Stimulated activated naive CD8-positive, alpha-beta T cell treated with anti-CD3 and anti-CD28 coated beads, Interleukin-15, amount 100 ng/mL, for 72 hours (primary cell): ENCODE results near the gene COPB2.
"Not testable (repeated sequence)": the region's sequence is repeated elsewhere in the genome, so short reads cannot be mapped to it uniquely, and the experiment has no call there.

Source experiments
- ATAC-seq: fragments of 150-1000 bp; cut with Tn5 transposase; 2 replicates; pipeline ENCODE4 v1.10.0; 2021; ENCODE audit warnings: mild to moderate bottlenecking, moderate library complexity
- DNase-seq, 2 donors: peaks; one replicate each; pipeline ENCODE4 v3.0.0; 2021 to 2022
- H3K27ac Mint-ChIP-seq, 2 donors: one replicate each; pipeline ENCODE4 v1.8.0; 2022; ENCODE audit warnings: mild to moderate bottlenecking in 2 of 2, mixed read lengths in 2 of 2, moderate library complexity in 2 of 2
- H3K27me3 Mint-ChIP-seq: one replicate; pipeline ENCODE4 v1.8.0; 2022; ENCODE audit warnings: mixed read lengths
- H3K4me1 Mint-ChIP-seq: one replicate; pipeline ENCODE4 v1.8.0; 2022; ENCODE audit warnings: mild to moderate bottlenecking, mixed read lengths
- H3K4me3 Mint-ChIP-seq, 2 donors: one replicate each; pipeline ENCODE4 v1.8.0; 2022; ENCODE audit warnings: mild to moderate bottlenecking in 2 of 2, mixed read lengths in 2 of 2, moderate library complexity in 1 of 2
- H3K9me3 Mint-ChIP-seq, 2 donors: one replicate each; pipeline ENCODE4 v1.8.0; 2022; ENCODE audit warnings: mixed read lengths in 2 of 2

Gene COPB2

DNA sequence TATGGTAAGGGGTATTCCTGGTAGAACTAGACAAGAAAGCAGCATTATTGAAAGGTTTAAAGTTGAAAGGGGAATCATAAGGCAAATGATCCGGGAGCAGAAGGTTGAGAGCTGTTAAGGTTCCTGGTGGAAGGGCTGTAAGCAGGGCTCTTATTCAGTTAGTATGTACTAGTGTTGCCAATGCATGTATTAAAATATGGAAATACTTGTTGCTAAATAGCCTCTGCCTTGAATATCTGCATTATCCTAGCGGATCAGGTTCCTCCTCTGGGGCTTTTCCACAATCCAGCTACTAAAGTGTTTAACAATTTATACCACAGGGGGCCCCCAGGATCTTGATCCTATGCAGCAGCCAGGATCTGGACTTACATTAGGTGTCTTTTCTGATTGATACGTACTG lies 7.3 kb upstream of the COPB2 start:
- H3K4me3 Mint-ChIP-seq: no peak overlapping the region
- ATAC-seq: no peak
- peaks cover 0 to 6% of the 10 kb centered on the region in 2 donors for H3K9me3 Mint-ChIP-seq

DNA sequence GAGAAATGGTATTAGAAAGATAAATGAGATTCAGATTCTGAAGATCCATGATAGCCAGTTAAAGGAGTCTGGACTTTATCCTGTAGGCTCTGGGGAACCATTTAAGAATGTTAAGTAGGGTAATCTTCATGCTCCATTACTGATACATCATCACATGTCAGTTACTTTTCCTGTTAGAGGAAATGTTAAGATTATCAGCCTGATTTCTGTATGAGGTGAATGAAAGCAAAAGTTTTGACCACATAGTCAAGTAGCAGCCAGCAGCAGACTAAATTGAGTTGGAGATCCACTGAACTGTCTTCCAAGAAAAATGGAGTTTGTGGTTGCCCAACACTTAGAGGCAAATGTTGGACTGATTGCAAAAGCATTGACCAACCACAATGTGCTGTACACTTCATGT lies 4.7 kb upstream of the COPB2 start:
- Mint-ChIP-seq H3K4me1 (peaks cover 12% of the 10 kb centered on the region), H3K4me3 (no peak overlapping the region), H3K9me3 (no peaks in the 10 kb centered on the region), H3K27me3 (no peaks in the 10 kb centered on the region), H3K27ac (no peak overlapping the region)
- ATAC-seq: no peak
- no peak for DNase-seq

More for the DNA sequence above, 7.3 kb upstream of the COPB2 start:
- no peak overlapping the region for H3K27ac Mint-ChIP-seq
- no peak for DNase-seq
- H3K27me3 Mint-ChIP-seq: no peaks in the 10 kb centered on the region
- peaks cover 4% of the 10 kb centered on the region for H3K4me1 Mint-ChIP-seq

DNA sequence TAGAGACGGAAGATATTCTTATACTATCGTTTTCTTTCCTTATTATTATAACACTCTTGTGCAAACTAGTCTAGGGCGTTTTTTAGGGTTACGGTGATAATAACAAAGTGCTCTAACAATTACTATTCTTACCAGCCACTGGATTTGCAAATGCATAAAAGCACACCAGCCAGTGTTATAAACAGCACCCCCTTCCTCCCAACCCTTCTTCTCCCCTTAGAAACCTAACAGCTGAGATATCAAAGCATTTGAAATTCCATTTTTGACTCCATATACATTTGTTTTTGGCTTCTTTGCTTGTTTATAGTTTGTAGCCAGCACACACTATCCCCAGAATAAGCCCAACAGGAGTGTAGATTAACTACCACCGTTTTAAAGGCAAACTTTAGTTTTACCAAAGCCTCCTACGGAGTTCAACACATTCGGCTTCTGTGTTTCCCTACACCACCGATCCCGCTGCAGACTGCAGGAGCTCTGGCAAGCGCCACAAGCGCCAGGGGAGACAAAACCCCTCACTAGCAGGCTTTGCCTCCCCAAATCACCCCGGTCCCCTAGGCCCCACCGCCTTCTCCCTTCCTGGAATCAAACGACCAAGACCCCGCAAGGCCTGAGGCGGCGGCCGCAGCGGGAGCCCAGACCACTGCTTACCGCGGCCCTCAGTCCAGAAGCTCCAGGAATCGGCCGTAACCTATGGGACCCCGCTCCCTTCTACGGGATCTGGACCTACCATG lies 461 bp downstream of the COPB2 start:
- DNase-seq (no peak), ATAC-seq (peak; percentile 52)
- no peaks in the 10 kb centered on the region for H3K9me3 Mint-ChIP-seq
- H3K4me1 Mint-ChIP-seq: peaks cover 35% of the 10 kb centered on the region
- H3K27me3 Mint-ChIP-seq: no peaks in the 10 kb centered on the region
- peak overlapping the region; percentile 95 to 97 for H3K27ac Mint-ChIP-seq
- H3K4me3 Mint-ChIP-seq: peak overlapping the region; percentile 86 to 96

DNA sequence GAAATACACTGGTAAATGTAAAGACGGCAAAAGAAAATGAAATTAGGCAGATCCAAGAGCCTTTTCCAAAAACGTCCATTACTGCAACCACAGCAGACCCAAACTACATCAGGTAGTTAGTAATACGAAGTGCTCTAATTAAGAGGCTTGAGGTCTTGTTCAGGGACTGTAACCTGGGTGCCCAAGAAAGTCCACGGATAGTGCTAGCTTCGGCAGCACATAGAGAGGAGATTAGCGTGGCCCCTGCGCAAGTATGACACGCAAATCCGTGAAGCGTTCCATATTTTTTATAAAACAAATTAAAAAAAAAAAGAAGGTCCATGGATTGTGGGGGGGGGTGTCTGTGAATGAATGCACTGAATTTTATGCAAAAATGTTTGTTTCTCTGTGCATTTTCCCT lies 1.4 kb downstream of the COPB2 start:
- peak overlapping the region; percentile 58 to 86 for H3K4me3 Mint-ChIP-seq
- DNase-seq (no peak), ATAC-seq (no peak)
- H3K9me3 Mint-ChIP-seq: no peaks in the 10 kb centered on the region
- peaks cover 31% of the 10 kb centered on the region for H3K4me1 Mint-ChIP-seq
- no peaks in the 10 kb centered on the region for H3K27me3 Mint-ChIP-seq
- H3K27ac Mint-ChIP-seq: peak overlapping the region in 1 of 2 donors; percentile 72

DNA sequence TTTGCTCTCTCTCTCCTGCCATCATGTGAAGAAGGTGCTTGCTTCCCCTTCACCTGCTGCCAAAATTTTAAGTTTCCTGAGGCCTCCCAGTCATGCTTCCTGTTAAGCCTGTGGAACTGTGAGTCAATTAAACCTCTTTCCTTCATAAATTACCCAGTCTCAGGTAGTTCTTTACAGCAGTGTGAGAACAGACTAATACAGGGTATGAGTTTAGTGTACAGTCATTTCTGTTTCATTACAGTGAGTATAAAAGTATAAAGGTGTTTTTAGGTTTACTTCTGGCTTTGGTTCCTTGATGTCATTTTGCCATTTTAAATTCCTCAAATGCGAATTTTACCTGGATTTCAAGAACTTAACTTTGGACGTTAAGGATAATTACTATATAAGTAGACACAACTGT lies 7.2 kb downstream of the COPB2 start:
- H3K27me3 Mint-ChIP-seq, DNase-seq, H3K27ac Mint-ChIP-seq, ATAC-seq, H3K9me3 Mint-ChIP-seq, H3K4me3 Mint-ChIP-seq: not testable (repeated sequence)
- peaks cover 38% of the 10 kb centered on the region for H3K4me1 Mint-ChIP-seq

DNA sequence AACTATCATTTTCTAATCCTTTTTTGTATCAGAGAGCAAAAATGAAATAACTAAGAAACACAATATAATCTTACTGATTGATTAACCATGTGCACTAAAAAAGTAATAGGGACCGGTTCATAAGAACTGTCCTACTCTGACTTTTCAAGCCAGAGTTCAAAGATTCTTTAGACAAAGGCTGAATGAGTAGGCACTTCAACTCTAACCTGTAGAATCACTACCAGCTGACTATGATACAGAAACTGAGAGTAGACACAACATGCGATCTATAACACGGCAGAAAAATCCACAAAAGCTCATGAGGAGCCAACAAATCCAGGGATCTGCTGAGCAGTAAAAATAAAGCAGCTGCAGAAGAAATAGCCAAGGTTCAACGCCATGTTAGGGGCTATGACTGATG lies 8.9 kb downstream of the COPB2 start:
- H3K9me3 Mint-ChIP-seq: no peaks in the 10 kb centered on the region
- ATAC-seq: no peak

DNA sequence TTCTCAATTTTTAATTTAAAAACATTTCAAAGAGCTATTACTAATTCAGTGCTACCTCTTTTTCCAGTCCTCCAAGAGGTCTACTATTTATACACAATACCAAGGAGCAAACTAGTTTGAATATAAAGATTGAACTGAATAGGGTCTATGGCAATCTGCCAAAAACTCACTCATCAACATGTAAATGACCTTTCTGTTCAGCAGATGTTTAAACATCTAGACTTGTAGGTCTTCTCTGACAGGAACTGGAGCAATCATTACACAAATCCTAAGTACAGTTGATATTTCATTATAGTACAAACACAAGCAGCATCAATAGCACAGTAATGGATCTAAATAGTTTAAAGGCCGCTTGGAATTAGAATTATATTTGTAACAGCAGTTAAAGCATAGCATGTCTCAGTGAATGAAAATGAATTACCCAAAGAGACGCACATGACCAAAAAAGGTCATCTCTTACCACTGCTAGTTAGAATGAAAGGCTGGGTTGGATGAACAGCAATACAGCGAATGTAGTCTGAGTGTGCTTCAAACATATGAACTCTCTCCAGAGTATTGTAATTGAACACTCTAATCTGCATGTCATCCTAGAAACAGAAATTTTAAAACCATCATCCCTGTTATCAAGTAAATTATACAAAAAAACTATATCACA lies 10.7 kb downstream of the COPB2 start:
- DNase-seq (no peak), ATAC-seq (no peak)
- Mint-ChIP-seq H3K4me3 (no peak overlapping the region), H3K27me3 (no peaks in the 10 kb centered on the region), H3K4me1 (peaks cover 23% of the 10 kb centered on the region), H3K27ac (no peak overlapping the region), H3K9me3 (no peaks in the 10 kb centered on the region)

More for the DNA sequence above, 8.9 kb downstream of the COPB2 start:
- no peak for DNase-seq
- H3K27me3 Mint-ChIP-seq: no peaks in the 10 kb centered on the region
- H3K4me1 Mint-ChIP-seq: peaks cover 23% of the 10 kb centered on the region
- H3K4me3 Mint-ChIP-seq: no peak overlapping the region
- no peak overlapping the region for H3K27ac Mint-ChIP-seq

DNA sequence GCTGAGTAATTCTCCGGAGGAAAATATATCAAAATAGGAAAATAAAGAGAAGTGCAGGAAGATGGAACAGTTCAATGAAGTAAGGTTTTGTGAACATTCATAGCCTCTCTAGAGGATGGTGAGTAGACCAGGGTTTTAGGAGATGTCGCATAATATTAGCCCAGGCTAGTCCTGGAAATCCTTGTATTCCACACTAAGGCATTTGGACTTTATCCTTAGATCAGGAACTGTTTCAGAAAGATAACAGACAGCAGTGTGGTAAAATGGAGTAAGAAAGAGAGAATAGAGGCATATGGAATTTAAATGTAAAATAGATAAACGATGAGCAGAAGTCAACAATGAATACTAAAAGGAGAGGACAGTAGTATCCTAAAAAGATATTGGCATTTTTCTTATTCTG lies 12.1 kb downstream of the COPB2 start:
- Mint-ChIP-seq H3K27ac (no peak overlapping the region), H3K4me3 (no peak overlapping the region), H3K4me1 (peaks cover 23% of the 10 kb centered on the region), H3K9me3 (no peaks in the 10 kb centered on the region), H3K27me3 (no peaks in the 10 kb centered on the region)
- no peak for DNase-seq
- ATAC-seq: no peak

DNA sequence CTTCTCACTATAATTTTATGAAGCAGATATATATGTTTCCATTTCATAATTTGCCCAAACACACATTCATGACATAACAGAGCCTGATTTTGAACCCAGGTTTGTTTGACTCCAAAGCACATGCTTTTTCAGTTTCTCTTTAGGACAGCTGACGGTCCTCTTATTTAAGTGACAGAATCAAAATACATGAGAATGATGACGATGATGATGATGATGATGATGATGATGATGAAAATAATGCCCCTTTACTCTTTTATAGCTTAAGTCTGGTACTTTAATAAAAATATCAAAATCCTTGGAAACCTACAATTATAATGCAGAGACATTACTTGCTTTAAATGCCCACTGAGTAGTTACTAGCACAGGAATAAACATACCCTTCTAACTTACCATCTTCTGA lies 15.3 kb downstream of the COPB2 start:
- no peak for ATAC-seq
- no peak for DNase-seq
- Mint-ChIP-seq H3K27ac (no peak overlapping the region), H3K27me3 (no peaks in the 10 kb centered on the region), H3K4me1 (peaks cover under 1% of the 10 kb centered on the region), H3K9me3 (no peaks in the 10 kb centered on the region), H3K4me3 (no peak overlapping the region)

DNA sequence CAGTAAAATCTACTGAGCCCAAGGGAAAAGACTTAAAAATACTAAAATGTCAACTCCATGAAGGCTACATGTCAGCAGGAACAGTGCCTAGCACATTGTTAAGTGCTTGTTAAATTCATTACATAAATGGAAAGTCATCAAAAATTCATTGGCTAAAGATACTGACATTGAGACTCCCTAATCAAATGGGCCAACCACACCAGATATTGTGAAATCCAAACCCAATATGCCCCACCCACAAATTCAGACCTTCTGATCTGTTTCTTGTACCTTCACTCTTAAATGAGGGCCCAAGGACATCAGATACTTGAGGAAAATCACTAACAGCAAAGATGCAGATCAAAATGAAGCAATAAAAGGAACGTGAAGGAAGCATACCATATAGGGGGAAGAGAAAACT lies 24.9 kb downstream of the COPB2 start:
- no peak for ATAC-seq
- peaks cover 15% of the 10 kb centered on the region for H3K4me1 Mint-ChIP-seq
- no peak overlapping the region for H3K27ac Mint-ChIP-seq

DNA sequence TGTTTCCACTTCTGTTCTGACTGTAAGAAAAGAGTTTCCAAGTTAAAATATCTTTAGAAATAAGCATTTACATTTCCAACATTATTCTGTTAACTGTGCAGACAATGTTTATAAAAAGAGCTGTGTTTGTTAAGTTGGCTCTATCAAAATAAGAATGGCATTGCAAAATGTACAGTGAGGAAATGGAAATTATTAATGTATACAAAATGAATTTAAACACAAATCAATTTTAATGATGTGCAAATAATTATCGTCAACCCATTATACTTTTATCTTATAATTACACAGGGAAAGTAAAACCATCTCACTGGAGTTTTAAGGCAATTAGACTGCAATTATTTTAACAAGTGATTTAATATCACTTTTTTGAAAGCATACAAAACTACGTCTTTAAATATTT lies 28.2 kb downstream of the COPB2 start:
- peaks cover 35% of the 10 kb centered on the region for H3K4me1 Mint-ChIP-seq
- H3K27ac Mint-ChIP-seq: no peak overlapping the region
- H3K9me3 Mint-ChIP-seq: no peaks in the 10 kb centered on the region
- H3K27me3 Mint-ChIP-seq: no peaks in the 10 kb centered on the region
- no peak overlapping the region for H3K4me3 Mint-ChIP-seq
- DNase-seq (no peak), ATAC-seq (no peak)

More for the DNA sequence above, 24.9 kb downstream of the COPB2 start:
- DNase-seq: no peak
- no peaks in the 10 kb centered on the region for H3K27me3 Mint-ChIP-seq
- H3K4me3 Mint-ChIP-seq: no peak overlapping the region
- H3K9me3 Mint-ChIP-seq: no peaks in the 10 kb centered on the region

DNA sequence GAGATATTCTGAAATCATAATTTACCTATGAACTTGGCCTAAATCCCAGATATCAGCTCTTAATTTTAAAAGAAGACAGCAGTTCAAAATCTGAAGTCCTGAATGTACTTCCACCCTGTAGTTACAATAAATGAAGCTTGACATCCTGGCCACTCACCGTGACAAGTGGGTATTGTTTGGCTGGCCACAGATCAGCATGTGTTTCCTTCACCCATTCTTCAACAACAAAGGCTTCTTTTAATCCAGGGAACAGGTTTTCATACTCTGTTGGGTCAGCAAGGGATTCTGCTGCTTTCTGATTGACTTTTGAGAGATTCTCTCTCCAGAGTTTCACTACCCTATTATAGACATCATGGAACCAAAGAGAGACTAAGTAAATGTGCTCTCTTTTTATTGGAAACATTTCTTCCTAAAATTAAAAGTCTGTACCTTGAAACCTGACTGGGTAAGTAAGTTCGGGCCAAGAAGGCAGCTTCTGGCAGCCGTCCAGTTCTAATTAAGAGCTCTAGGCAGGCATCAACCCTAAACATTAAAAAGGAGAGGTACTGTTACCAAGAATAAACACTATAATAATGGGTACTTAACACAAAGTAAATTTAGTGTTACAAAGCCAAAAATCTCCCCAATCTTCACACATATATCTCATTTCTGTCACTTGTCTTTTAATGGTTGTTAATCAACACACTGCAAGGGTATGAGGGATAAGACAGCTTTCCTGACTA lies 30.4 kb downstream of the COPB2 start:
- no peak for ATAC-seq
- peak overlapping the region in 1 of 2 donors; percentile 24 for H3K27ac Mint-ChIP-seq
- H3K4me3 Mint-ChIP-seq: peak overlapping the region in 1 of 2 donors; percentile 24
- no peaks in the 10 kb centered on the region for H3K27me3 Mint-ChIP-seq
- DNase-seq: no peak
- H3K9me3 Mint-ChIP-seq: no peaks in the 10 kb centered on the region
- peaks cover 49% of the 10 kb centered on the region for H3K4me1 Mint-ChIP-seq

DNA sequence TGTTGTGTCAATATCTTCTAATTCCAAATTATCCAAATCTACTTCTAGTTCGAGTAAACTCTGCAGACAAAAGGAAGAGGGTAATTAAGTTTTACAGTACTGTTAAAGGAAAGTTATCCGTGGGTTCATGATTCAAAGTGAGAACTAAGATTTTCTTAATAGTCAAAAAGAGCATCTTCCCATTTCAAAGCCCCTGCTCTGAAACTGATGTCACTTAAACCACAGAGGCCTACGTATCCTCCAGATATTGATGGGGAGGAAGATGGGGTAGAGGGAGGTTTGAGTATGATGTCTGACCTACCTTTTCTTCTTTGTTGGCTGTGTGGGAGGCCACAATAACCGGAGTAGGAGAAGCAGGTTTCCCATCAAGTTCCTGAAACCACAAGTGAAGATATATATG lies 31.5 kb downstream of the COPB2 start:
- peak; percentile 98 for ATAC-seq
- peak overlapping the region; percentile 32 to 69 for H3K4me3 Mint-ChIP-seq

DNA sequence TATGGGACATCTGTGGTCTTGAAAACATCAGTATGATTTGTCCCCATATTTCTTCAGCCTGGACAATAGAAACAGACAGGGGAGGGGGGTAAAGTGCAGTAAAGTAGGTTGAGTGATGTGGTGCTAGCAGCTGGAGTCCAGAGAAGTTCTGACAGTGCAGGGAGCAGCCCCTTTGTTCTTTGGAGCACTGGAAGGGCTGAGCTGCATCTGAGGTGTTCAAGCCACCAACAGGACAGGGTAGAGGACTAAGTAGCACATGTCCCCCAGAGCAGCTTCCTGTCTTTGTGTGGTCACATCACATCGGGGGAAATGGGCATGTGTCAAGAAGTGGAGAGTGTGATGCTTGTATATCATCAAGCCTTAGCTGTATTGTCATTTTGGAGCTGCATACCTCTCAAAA lies 33.6 kb downstream of the COPB2 start:
- DNase-seq (peak in 1 of 2 donors; percentile 28), ATAC-seq (peak; percentile 67)
- Mint-ChIP-seq H3K4me1 (peaks cover 46% of the 10 kb centered on the region), H3K27me3 (no peaks in the 10 kb centered on the region), H3K4me3 (peak overlapping the region in 1 of 2 donors; percentile 35), H3K9me3 (no peaks in the 10 kb centered on the region), H3K27ac (peak overlapping the region; percentile 85 to 88)

More for the DNA sequence above, 31.5 kb downstream of the COPB2 start:
- peaks cover 49% of the 10 kb centered on the region for H3K4me1 Mint-ChIP-seq
- peak overlapping the region; percentile 59 to 84 for H3K27ac Mint-ChIP-seq
- H3K27me3 Mint-ChIP-seq: no peaks in the 10 kb centered on the region
- H3K9me3 Mint-ChIP-seq: no peaks in the 10 kb centered on the region
- peak in 1 of 2 donors; percentile 45 for DNase-seq

DNA sequence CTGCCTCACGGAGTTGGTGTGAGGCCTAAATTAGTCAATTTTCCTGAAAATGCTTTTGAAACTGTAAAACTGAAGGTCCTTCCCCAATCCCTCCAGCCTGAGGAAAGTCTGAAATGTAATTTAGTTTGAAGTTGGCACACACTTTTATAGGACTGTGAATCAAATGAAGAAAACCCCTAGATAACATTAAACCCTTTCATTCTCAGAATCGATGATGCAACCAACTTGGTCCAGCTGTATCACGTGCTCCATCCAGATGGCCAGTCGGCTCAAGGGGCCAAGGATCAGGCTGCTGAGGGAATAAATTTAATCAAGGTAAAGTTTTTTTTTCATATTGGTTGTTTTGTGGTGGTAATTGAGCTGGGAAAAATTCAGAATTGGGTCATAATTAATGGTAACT lies 34.0 kb downstream of the COPB2 start:
- ATAC-seq (no peak), DNase-seq (no peak)
- H3K4me3 Mint-ChIP-seq: peak overlapping the region in 1 of 2 donors; percentile 35
- H3K27me3 Mint-ChIP-seq: no peaks in the 10 kb centered on the region
- no peaks in the 10 kb centered on the region for H3K9me3 Mint-ChIP-seq
- peak overlapping the region; percentile 85 to 88 for H3K27ac Mint-ChIP-seq
- H3K4me1 Mint-ChIP-seq: peaks cover 44% of the 10 kb centered on the region

DNA sequence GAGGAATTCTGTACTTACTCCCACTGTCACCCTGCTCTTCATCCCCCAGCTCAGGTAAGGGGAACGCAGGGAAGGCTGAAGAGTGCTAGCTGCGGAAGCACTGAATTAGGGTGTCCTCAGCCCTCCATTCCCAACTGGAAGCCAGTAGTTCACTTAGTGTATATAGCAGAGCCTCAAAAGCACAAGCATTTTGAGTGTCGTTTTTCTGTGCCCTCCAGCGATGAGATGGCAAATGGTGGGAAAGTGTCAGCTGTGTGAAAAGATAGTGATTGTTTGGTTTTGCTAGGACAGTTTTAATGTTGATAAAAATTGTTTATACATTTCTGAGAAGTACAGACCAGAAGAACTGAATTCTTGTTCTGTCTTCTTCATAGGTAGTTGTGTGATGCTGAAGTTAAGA lies 34.8 kb downstream of the COPB2 start:
- DNase-seq: no peak
- Mint-ChIP-seq H3K9me3 (no peaks in the 10 kb centered on the region), H3K27ac (peak overlapping the region in 1 of 2 donors; percentile 6), H3K27me3 (no peaks in the 10 kb centered on the region), H3K4me1 (peaks cover 44% of the 10 kb centered on the region), H3K4me3 (no peak overlapping the region)
- ATAC-seq: no peak
